ENCODE results near the gene TMEM125. TPM values are rescaled to one million over a fixed set of nuclear protein-coding genes. Genes with fewer than 3 reads are reported as not detected.

TMEM125 gene
- total RNA-seq, 4 donors from 2014 or later = 19.7 to 66.8 (median 51.2) TPM

GRCh38 chr1:43247256-43247921, 22.4 kb upstream of the TMEM125 start:
- H3K27me3 ChIP-seq = no peaks in the 10 kb centered on the region
- no peaks in the 10 kb centered on the region for H3K9me3 ChIP-seq
- H3K27ac ChIP-seq = no peak overlapping the region
- H3K4me1 ChIP-seq = no peaks in the 10 kb centered on the region
- 77 to 91% methylated on average over 6 of the region's 6 CpGs for WGBS, 2 donors (ENCODE audit: low coverage in 1 of 2)
- TF ChIP-seq POLR2A (IDR thresholded peaks at IDR 0.05) = no peak
- TF ChIP-seq EP300 (IDR thresholded peaks at IDR 0.05; ENCODE audit: low read depth) = no peak
- TF ChIP-seq, protein P1, sequence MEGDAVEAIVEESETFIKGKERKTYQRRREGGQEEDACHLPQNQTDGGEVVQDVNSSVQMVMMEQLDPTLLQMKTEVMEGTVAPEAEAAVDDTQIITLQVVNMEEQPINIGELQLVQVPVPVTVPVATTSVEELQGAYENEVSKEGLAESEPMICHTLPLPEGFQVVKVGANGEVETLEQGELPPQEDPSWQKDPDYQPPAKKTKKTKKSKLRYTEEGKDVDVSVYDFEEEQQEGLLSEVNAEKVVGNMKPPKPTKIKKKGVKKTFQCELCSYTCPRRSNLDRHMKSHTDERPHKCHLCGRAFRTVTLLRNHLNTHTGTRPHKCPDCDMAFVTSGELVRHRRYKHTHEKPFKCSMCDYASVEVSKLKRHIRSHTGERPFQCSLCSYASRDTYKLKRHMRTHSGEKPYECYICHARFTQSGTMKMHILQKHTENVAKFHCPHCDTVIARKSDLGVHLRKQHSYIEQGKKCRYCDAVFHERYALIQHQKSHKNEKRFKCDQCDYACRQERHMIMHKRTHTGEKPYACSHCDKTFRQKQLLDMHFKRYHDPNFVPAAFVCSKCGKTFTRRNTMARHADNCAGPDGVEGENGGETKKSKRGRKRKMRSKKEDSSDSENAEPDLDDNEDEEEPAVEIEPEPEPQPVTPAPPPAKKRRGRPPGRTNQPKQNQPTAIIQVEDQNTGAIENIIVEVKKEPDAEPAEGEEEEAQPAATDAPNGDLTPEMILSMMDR (IDR thresholded peaks at IDR 0.05) = no peak
- TF ChIP-seq POLR2AphosphoS5 (IDR thresholded peaks at IDR 0.05) = no peak
- in situ Hi-C loops (cut with MboI; ENCODE audit: low pct_ligation_motif_present in 1 of 4, low pct_unique_long_range_greater_than_20kb in 1 of 4, low sequenced_read_pairs in 3 of 4) (no loop called here), intact Hi-C loops (cut with DNase I; ENCODE audit: low total_unique reads) (no loop called here)
- no peaks in the 10 kb centered on the region for H3K36me3 ChIP-seq
- H3K4me3 ChIP-seq = no peak overlapping the region
- no peak for DNase-seq

DNA sequence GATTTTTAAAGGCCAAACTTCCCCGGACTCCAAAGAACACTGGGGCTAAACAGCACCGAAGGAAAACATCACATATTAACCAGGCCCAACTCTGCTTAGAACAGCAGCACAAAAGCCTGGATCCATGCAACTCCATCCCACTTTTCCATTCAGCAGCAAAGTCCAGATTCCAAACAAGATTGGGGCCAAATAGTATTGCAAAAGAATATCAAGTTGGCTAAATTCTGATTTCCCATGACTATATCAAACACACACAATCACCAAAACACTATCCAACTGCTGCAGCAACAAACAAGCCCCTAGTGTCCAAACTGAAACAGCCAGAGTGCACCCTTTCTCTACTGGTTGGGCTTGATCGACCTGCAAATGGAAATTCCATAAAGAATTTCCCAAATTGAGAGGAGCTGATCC, 19.4 kb upstream of the TMEM125 start:
- WGBS, 2 donors (ENCODE audit: low coverage in 1 of 2) = 83 to 90% methylated on average over 3 of the region's 3 CpGs
- no peak overlapping the region for H3K27ac ChIP-seq
- no peaks in the 10 kb centered on the region for H3K27me3 ChIP-seq
- no peaks in the 10 kb centered on the region for H3K36me3 ChIP-seq
- intact Hi-C loops (cut with DNase I; ENCODE audit: low total_unique reads) = no loop called here
- no peak for TF ChIP-seq EP300 (IDR thresholded peaks at IDR 0.05; ENCODE audit: low read depth)
- DNase-seq = no peak
- no peaks in the 10 kb centered on the region for H3K9me3 ChIP-seq
- in situ Hi-C loops (cut with MboI; ENCODE audit: low pct_ligation_motif_present in 1 of 4, low pct_unique_long_range_greater_than_20kb in 1 of 4, low sequenced_read_pairs in 3 of 4) = no loop called here
- H3K4me3 ChIP-seq = no peak overlapping the region
- peaks cover 0 to 2% (median under 1%) of the 10 kb centered on the region in 4 donors for H3K4me1 ChIP-seq

DNA sequence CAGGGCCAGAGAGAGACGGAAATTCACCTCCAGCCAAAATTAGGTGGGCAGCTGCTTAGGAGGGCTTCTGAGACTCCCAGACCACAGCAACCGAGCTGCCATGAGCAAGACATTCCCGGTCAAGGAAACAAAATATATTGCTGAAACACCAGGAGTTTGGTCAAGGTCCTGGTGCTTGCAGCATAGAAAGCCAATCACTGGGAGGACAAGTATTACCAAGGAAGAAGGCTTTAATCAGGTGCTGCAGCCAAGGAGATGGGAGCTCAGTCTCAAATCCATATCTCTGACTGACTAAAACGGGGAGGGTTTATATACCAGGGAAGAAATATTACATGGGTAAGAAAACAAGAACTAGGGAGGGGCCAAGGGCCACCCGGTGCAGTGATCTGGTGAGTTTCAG, 18.8 kb upstream of the TMEM125 start:
- H3K9me3 ChIP-seq = no peaks in the 10 kb centered on the region
- 80 to 92% methylated on average over 4 to 5 of the region's 5 CpGs for WGBS, 2 donors (ENCODE audit: low coverage in 1 of 2)

DNA sequence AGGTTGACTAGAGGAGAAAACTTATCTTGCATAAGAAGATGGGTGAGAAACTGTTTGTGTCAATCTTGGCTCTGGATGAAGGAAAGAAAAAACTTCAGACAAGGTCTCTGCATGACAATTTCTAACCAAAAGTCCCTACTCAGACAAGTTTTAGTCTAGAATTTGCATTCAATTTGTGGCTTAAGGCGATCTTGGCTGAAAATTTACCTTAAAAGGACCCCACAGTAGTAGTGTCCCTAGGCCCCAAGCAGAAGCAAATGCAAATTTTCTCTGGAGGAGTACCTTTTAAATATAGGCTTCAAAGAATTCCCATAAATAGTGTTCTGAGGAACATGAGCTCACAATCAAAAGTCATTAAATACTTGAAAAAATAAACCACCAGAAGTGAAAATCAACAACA, 17.6 kb upstream of the TMEM125 start:
- H3K27me3 ChIP-seq = no peaks in the 10 kb centered on the region
- no peak overlapping the region for H3K27ac ChIP-seq
- no peaks in the 10 kb centered on the region for H3K9me3 ChIP-seq
- WGBS, 2 donors (ENCODE audit: low coverage in 1 of 2) = 70 to 82% methylated on average over 1 of the region's 1 CpG
- peaks cover 5 to 18% (median 13%) of the 10 kb centered on the region in 4 donors for H3K4me1 ChIP-seq
- DNase-seq = no peak
- intact Hi-C loops (cut with DNase I; ENCODE audit: low total_unique reads) = no loop called here
- H3K4me3 ChIP-seq = no peak overlapping the region
- in situ Hi-C loops (cut with MboI; ENCODE audit: low pct_ligation_motif_present in 1 of 4, low pct_unique_long_range_greater_than_20kb in 1 of 4, low sequenced_read_pairs in 3 of 4) = no loop called here
- TF ChIP-seq, protein P1 (IDR thresholded peaks at IDR 0.05) = no peak
- TF ChIP-seq POLR2AphosphoS5 (IDR thresholded peaks at IDR 0.05) (no peak), EP300 (IDR thresholded peaks at IDR 0.05; ENCODE audit: low read depth) (no peak), POLR2A (IDR thresholded peaks at IDR 0.05) (no peak)
- H3K36me3 ChIP-seq = no peaks in the 10 kb centered on the region

More for the DNA sequence above, 18.8 kb upstream of the TMEM125 start:
- H3K27ac ChIP-seq = no peak overlapping the region
- no peaks in the 10 kb centered on the region for H3K27me3 ChIP-seq
- intact Hi-C loops (cut with DNase I; ENCODE audit: low total_unique reads) = no loop called here
- H3K4me1 ChIP-seq = peaks cover 0 to 9% (median 4%) of the 10 kb centered on the region in 4 donors
- no peak for DNase-seq
- in situ Hi-C loops (cut with MboI; ENCODE audit: low pct_ligation_motif_present in 1 of 4, low pct_unique_long_range_greater_than_20kb in 1 of 4, low sequenced_read_pairs in 3 of 4) = no loop called here
- no peak overlapping the region for H3K4me3 ChIP-seq
- TF ChIP-seq POLR2AphosphoS5 (IDR thresholded peaks at IDR 0.05) (no peak), POLR2A (IDR thresholded peaks at IDR 0.05) (no peak), EP300 (IDR thresholded peaks at IDR 0.05; ENCODE audit: low read depth) (no peak)
- TF ChIP-seq, protein P1 (IDR thresholded peaks at IDR 0.05) = no peak
- H3K36me3 ChIP-seq = no peaks in the 10 kb centered on the region

Data from transverse colon (tissue), 4 donors.